Keratinocyte (primary cell): ENCODE data around the gene SCTR. TPM values are rescaled to one million over a fixed set of nuclear protein-coding genes. Genes with fewer than 3 reads are reported as not detected.

Experiments used
- DNase-seq: peaks from one replicate; pipeline ENCODE4 v3.0.0-alpha.2; 2011; ENCODE audit warnings: low read depth, missing footprints, low spot score
- FAIRE-seq: peaks from 2 replicates; lab custom pipeline; 2011; peaks lifted over from hg19 to GRCh38; lab: Jason Lieb, UNC
- H2AFZ ChIP-seq: 2 replicates; pipeline ENCODE4 v1.6.0; 2012; ENCODE audit warnings: low read length, control low read depth, inconsistent platforms; ENCODE audit not compliant: control insufficient read depth
- H3K27ac ChIP-seq: 2 replicates; pipeline ENCODE4 v1.5.1; 2011; ENCODE audit warnings: low read length; ENCODE audit not compliant: control insufficient read depth, insufficient read depth
- H3K27me3 ChIP-seq: 3 replicates; pipeline ENCODE4 v1.6.0; 2011; ENCODE audit warnings: low read length; ENCODE audit not compliant: control insufficient read depth, insufficient read depth; ENCODE audit errors: extremely low read depth
- H3K36me3 ChIP-seq, 2 experiments: 2 replicates in 1 of 2; 3 replicates in 1 of 2; pipeline ENCODE4 v1.5.1; 2011; ENCODE audit warnings: low read length in 2 of 2, mild to moderate bottlenecking in 1 of 2; ENCODE audit not compliant: control insufficient read depth in 2 of 2, insufficient read depth in 2 of 2; ENCODE audit errors: extremely low read depth in 1 of 2
- H3K4me1 ChIP-seq: 3 replicates; pipeline ENCODE4 v1.5.1; 2011; ENCODE audit warnings: low read length; ENCODE audit not compliant: control insufficient read depth, insufficient read depth; ENCODE audit errors: extremely low read depth
- H3K4me2 ChIP-seq: 3 replicates; pipeline ENCODE4 v1.6.0; 2011; ENCODE audit warnings: low read depth, low read length; ENCODE audit not compliant: control insufficient read depth, insufficient read depth; ENCODE audit errors: extremely low read depth
- H3K4me3 ChIP-seq, 3 experiments: fragments of 200-600 bp in 1 of 3; sonication (generic) in 1 of 3; 2 replicates in 2 of 3; 3 replicates in 1 of 3; pipeline ENCODE4 v1.5.1; 2011 to 2016; ENCODE audit warnings: low read length in 3 of 3, mild to moderate bottlenecking in 3 of 3, control low read depth in 2 of 3, inconsistent platforms in 1 of 3, low read depth in 1 of 3, mixed read lengths in 1 of 3, mixed run types in 1 of 3, moderate library complexity in 1 of 3; ENCODE audit not compliant: control insufficient read depth in 2 of 3, insufficient read depth in 2 of 3; ENCODE audit errors: extremely low read depth in 1 of 3
- H3K79me2 ChIP-seq: 2 replicates; pipeline ENCODE4 v1.6.0; 2012; ENCODE audit warnings: low read length; ENCODE audit not compliant: control insufficient read depth, insufficient read depth
- H3K9ac ChIP-seq: 3 replicates; pipeline ENCODE4 v1.6.0; 2011; ENCODE audit warnings: low read length; ENCODE audit not compliant: control insufficient read depth, insufficient read depth; ENCODE audit errors: extremely low read depth
- H3K9me1 ChIP-seq: 3 replicates; pipeline ENCODE4 v1.6.0; 2011; ENCODE audit warnings: low read length; ENCODE audit not compliant: control insufficient read depth, insufficient read depth; ENCODE audit errors: extremely low read depth
- H3K9me3 ChIP-seq: 2 replicates; pipeline ENCODE4 v1.5.1; 2012; ENCODE audit warnings: low read depth, low read length; ENCODE audit not compliant: control insufficient read depth
- H4K20me1 ChIP-seq: 3 replicates; pipeline ENCODE4 v1.6.0; 2011; ENCODE audit warnings: low read length; ENCODE audit not compliant: control insufficient read depth, insufficient read depth; ENCODE audit errors: extremely low read depth
- CTCF ChIP-seq, 3 experiments: IDR thresholded peaks in 1 of 3; conservative IDR thresholded peaks in 1 of 3; optimal IDR thresholded peaks in 1 of 3; 2 replicates in 2 of 3; 3 replicates in 1 of 3; pipeline versions ENCODE3 to v1.5.1; 2011; ENCODE audit warnings: low read length in 3 of 3, mild to moderate bottlenecking in 3 of 3, moderate library complexity in 2 of 3, control low read depth in 1 of 3, inconsistent platforms in 1 of 3; ENCODE audit not compliant: insufficient read depth in 2 of 3; ENCODE audit errors: extremely low read depth in 1 of 3
- EZH2 ChIP-seq: IDR thresholded peaks from one replicate; pipeline ENCODE4 v1.6.1; 2012; ENCODE audit warnings: inconsistent platforms, mild to moderate bottlenecking, low read length, moderate library complexity
- dilution Hi-C: fragments of 300-500 bp; cut with MboI; formaldehyde crosslinking; loops from one replicate; pipeline ENCODE4 v1.7.0; 2020; ENCODE audit warnings: low sequenced_read_pairs; ENCODE audit not compliant: extremely low pct_ligation_motif_present
- polyA plus RNA-seq, 5 experiments: library from polyadenylated mRNA; depleted of rRNA in 3 of 5; stranded (reverse) in 3 of 5; stranded (forward) in 1 of 5; unstranded in 1 of 5; fragments of >200 nt; gene quantifications; 1 replicate in 1 of 5; 2 replicates in 3 of 5; 3 replicates in 1 of 5; pipeline versions ENCODE4 v1.2.1 to v1.2.3, GENCODE V29; 2011 to 2012; ENCODE audit warnings: missing spikeins in 2 of 5, low read depth in 1 of 5, low replicate concordance in 1 of 5

The SCTR gene
- polyA plus RNA-seq, 1 donor (not counting 4 experiments of a cell fraction or from before 2014, with no cell fraction given) = not detected

DNA sequence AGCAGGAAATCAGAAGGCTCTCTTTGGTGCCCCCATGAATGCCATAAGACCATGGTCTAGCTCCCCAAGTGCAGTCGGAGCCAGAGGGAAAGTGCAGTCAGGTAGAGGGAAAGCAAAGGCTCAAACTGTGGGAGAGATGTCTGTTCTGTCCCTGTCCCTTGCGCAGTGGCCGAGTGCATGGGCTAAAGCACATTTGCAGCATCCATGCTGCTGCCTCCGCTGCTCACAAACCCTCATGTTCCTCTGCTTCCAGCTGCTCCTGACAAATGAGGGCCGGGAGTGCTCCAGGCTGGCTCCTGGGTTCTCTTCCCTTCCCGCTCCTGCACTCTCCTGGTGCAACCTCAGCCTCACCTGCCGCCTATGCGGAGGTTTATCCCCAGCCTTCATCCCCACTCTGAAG lies 34.2 kb downstream of the SCTR start:
- H3K27ac ChIP-seq = no peak overlapping the region
- TF ChIP-seq EZH2 (no peak), CTCF (optimal IDR thresholded peaks at IDR 0.05 in 1 of 3, IDR thresholded peaks at IDR 0.05 in 1 of 3, conservative IDR thresholded peaks at IDR 0.05 in 1 of 3; ENCODE audit: extremely low read depth in 1 of 3, insufficient read depth in 2 of 3, low read length in 3 of 3) (no peak)
- no peaks in the 10 kb centered on the region for H3K27me3 ChIP-seq
- no peak overlapping the region for H3K4me2 ChIP-seq
- H3K4me3 ChIP-seq = no peak overlapping the region
- dilution Hi-C loops = no loop called here
- no peaks in the 10 kb centered on the region for H3K36me3 ChIP-seq
- no peaks in the 10 kb centered on the region for H3K9me1 ChIP-seq
- no peaks in the 10 kb centered on the region for H3K79me2 ChIP-seq
- H3K9ac ChIP-seq = no peak overlapping the region
- no peak overlapping the region for H2AFZ ChIP-seq
- no peaks in the 10 kb centered on the region for H4K20me1 ChIP-seq
- H3K9me3 ChIP-seq = no peaks in the 10 kb centered on the region
- peaks cover 16% of the 10 kb centered on the region for H3K4me1 ChIP-seq
- FAIRE-seq (no peak), DNase-seq (no peak)

- no peak overlapping the region for H3K4me2 ChIP-seq
- H3K79me2 ChIP-seq = no peaks in the 10 kb centered on the region
- FAIRE-seq (no peak), DNase-seq (no peak)
- no peaks in the 10 kb centered on the region for H3K9me1 ChIP-seq
- no peaks in the 10 kb centered on the region for H4K20me1 ChIP-seq
- no peak overlapping the region for H3K9ac ChIP-seq
- no peak overlapping the region for H3K4me3 ChIP-seq
- dilution Hi-C loops = no loop called here
- H2AFZ ChIP-seq = no peak overlapping the region
- TF ChIP-seq EZH2 (no peak), CTCF (optimal IDR thresholded peaks at IDR 0.05 in 1 of 3, IDR thresholded peaks at IDR 0.05 in 1 of 3, conservative IDR thresholded peaks at IDR 0.05 in 1 of 3; ENCODE audit: extremely low read depth in 1 of 3, insufficient read depth in 2 of 3, low read length in 3 of 3) (no peak)
- peaks cover 16% of the 10 kb centered on the region for H3K4me1 ChIP-seq
- no peak overlapping the region for H3K27ac ChIP-seq
- H3K27me3 ChIP-seq = no peaks in the 10 kb centered on the region
- no peaks in the 10 kb centered on the region for H3K9me3 ChIP-seq
- no peaks in the 10 kb centered on the region for H3K36me3 ChIP-seq
Measured at GRCh38 chr2:119489232-119489952, 34.9 kb downstream of the SCTR start.
